ENCODE data around the gene RGL2.
"Not testable (repeated sequence)": the region's sequence is repeated elsewhere in the genome, so short reads cannot be mapped to it uniquely, and the experiment has no call there.

Gene RGL2

DNA sequence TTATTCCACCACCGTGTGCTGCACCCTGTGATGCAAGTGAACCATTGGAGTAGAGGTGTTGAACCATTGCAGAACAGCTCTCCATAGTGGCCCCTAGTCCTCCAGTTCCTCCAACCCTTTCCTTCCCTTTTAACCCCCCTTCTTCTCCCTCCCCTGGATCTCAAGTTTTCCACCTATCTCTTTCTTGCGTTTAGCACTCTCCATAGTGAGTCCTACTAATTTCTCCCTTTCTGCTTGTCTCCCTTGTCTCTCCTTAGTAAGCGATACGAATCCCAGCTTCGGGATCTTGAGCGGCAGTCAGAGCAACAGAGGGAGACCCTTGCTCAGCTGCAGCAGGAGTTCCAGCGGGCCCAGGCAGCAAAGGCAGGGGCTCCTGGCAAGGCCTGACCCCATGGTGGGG lies 8.3 kb downstream of the RGL2 start:
- ATAC-seq (no peak), DNase-seq (no peak)
- Mint-ChIP-seq H3K27ac (peak overlapping the region; percentile 96), H3K4me1 (peaks cover 45% of the 10 kb centered on the region), H3K36me3 (ENCODE audit: low read depth) (peaks cover 43% of the 10 kb centered on the region), H3K27me3 (no peaks in the 10 kb centered on the region), H3K9me3 (no peaks in the 10 kb centered on the region), H3K4me3 (peak overlapping the region; percentile 97)

- H3K9me3 Mint-ChIP-seq = no peaks in the 10 kb centered on the region
- ATAC-seq (no peak), DNase-seq (no peak)
- peak overlapping the region; percentile 96 for H3K27ac Mint-ChIP-seq
- peak overlapping the region; percentile 97 for H3K4me3 Mint-ChIP-seq
- H3K27me3 Mint-ChIP-seq = no peaks in the 10 kb centered on the region
- H3K36me3 Mint-ChIP-seq (ENCODE audit: low read depth) = peaks cover 45% of the 10 kb centered on the region
- H3K4me1 Mint-ChIP-seq = peaks cover 45% of the 10 kb centered on the region
Measured at GRCh38 chr6:33289784-33290315, 8.9 kb downstream of the RGL2 start.

GRCh38 chr6:33288921-33289783 lies 9.6 kb downstream of the RGL2 start, which contains the start of the genes PFDN6 and WDR46:
Gene PFDN6 (plus strand): TSS chr6:33289601. CDS start chr6:33289857, 256 bp downstream.
Gene WDR46 (minus strand): TSS chr6:33289239. CDS start chr6:33289170, 69 bp downstream.
- no peaks in the 10 kb centered on the region for H3K27me3 Mint-ChIP-seq
- peak within 1 kb of the TSS; percentile 97 for H3K4me3 Mint-ChIP-seq
- peak; percentile 75 for DNase-seq
- no peaks in the 10 kb centered on the region for H3K9me3 Mint-ChIP-seq
- H3K4me1 Mint-ChIP-seq = peaks cover 45% of the 10 kb centered on the region
- H3K36me3 Mint-ChIP-seq (ENCODE audit: low read depth) = peaks cover 46% of the 10 kb centered on the region
- H3K27ac Mint-ChIP-seq = peak within 1 kb of the TSS; percentile 96
- ATAC-seq = peak; percentile 97

DNA sequence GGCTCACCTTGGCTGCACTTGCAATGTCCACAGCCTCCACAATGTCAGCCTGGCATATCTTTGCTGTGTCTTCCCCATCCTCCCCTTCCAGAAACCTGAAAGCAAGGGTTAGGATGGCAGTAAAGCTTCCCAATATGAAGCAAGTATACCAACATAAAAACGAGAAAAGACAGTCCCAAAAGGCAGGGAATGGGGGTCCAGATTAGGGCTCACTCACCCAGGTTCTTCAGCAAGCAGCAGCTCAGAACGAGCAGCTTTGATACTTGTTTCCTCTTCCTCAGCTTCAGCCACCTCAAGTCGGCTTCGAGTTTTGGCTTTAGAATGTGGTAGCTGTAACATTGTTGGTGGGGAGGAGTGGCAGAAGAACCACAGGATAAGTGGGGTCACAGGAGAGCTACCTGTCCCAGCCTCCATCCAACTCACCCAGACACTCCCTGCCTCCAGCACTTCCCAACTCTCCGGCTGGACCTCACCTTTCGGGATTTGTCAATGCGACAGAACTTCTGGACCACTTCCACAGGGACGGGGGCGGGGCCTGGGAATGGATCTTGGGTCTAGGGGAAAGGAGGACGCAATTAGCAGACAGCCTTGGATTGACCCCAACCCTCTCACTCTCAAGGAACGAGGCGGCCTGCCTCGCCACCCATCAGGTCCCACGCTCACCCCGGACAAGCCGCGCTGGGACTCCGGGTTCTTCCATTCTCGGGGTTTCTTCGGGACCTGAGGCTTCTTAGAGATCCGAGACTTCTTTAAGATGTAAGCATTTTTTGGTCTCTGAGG lies 10.4 kb downstream of the RGL2 start:
- peaks cover 44% of the 10 kb centered on the region for H3K36me3 Mint-ChIP-seq (ENCODE audit: low read depth)
- peaks cover 45% of the 10 kb centered on the region for H3K4me1 Mint-ChIP-seq
- peak overlapping the region; percentile 96 for H3K27ac Mint-ChIP-seq
- ATAC-seq (no peak), DNase-seq (no peak)
- peak overlapping the region; percentile 97 for H3K4me3 Mint-ChIP-seq
- H3K9me3 Mint-ChIP-seq = no peaks in the 10 kb centered on the region
- H3K27me3 Mint-ChIP-seq = no peaks in the 10 kb centered on the region

DNA sequence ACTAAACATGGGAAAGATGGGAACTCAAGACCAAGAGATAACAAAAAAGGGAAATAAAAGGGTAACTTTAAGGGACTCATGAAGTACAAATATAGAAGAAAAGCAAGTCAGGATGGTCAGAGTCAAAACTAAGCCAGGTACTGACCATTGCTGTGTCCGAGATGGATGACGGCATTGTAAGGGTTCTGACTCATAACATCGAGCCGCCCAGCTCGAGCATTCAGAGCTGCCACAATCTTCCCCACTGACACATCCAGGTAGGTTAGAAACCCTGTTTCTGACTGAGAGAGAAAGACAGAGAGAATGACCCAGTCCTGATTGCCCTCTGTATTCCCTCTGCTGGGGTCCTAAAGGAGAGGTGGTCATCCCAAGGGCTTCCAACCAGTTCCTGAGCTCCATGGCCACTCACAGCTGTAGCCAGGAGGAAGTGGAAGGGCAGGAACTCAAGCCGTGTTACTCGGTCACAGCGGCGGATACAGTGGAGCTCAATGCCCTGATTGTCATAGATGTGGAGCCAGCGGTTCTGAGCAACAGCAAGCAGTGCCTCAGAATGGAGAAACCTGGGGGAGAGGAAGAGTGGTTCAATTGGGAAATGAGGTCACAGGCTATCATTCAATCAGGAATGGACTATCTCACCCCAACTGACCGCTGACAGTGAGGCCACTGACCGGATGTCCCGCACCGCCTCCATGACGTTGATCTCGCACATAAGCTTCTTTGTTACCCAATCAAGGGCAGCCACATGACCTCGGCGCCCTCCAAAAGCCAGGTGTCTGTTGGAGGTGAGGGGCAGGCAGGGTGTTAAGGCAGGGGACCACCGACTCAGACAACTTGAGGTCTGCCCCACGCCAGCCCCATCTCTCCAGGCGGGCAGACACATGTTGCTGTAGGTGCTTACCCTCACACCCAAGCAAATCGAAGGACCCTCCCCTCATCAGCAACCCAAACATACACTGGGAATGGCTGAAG lies 11.5 kb downstream of the RGL2 start:
- H3K4me1 Mint-ChIP-seq = peaks cover 44% of the 10 kb centered on the region
- peak overlapping the region; percentile 97 for H3K4me3 Mint-ChIP-seq
- no peak for DNase-seq
- peak overlapping the region; percentile 96 for H3K27ac Mint-ChIP-seq
- H3K27me3 Mint-ChIP-seq = no peaks in the 10 kb centered on the region
- no peaks in the 10 kb centered on the region for H3K9me3 Mint-ChIP-seq
- ATAC-seq = no peak
- peaks cover 47% of the 10 kb centered on the region for H3K36me3 Mint-ChIP-seq (ENCODE audit: low read depth)

GRCh38 chr6:33285214-33285613 lies 13.5 kb downstream of the RGL2 start:
- H3K4me1 Mint-ChIP-seq = peaks cover 30% of the 10 kb centered on the region
- H3K36me3 Mint-ChIP-seq (ENCODE audit: low read depth) = peaks cover 39% of the 10 kb centered on the region
- not testable (repeated sequence) for H3K27ac Mint-ChIP-seq, H3K9me3 Mint-ChIP-seq, DNase-seq, H3K4me3 Mint-ChIP-seq, ATAC-seq, H3K27me3 Mint-ChIP-seq

DNA sequence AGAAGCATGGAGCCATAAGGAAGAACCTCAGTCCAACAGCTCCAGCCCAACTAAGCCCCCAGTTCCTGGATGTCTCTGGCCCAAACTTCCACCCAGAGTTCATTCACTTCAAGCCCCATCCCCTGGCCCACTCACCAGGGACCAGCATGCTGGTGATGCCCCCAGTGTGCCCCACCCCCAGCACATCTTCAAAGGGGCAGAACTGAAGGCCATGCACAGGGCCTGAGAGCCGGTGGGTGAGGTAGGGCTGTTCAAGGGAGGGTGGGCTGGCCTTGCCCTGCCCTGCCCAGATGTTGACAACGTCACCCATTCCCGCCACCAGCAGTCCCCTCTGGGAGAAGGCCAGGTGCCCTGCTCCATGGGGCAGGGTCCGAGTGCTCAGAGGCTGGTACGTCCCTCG lies 18.2 kb downstream of the RGL2 start:
- Mint-ChIP-seq H3K27ac (peak overlapping the region; percentile 18), H3K4me3 (no peak overlapping the region), H3K36me3 (ENCODE audit: low read depth) (peaks cover 28% of the 10 kb centered on the region), H3K4me1 (peaks cover 26% of the 10 kb centered on the region), H3K9me3 (no peaks in the 10 kb centered on the region), H3K27me3 (no peaks in the 10 kb centered on the region)
- ATAC-seq = no peak
- DNase-seq = no peak

DNA sequence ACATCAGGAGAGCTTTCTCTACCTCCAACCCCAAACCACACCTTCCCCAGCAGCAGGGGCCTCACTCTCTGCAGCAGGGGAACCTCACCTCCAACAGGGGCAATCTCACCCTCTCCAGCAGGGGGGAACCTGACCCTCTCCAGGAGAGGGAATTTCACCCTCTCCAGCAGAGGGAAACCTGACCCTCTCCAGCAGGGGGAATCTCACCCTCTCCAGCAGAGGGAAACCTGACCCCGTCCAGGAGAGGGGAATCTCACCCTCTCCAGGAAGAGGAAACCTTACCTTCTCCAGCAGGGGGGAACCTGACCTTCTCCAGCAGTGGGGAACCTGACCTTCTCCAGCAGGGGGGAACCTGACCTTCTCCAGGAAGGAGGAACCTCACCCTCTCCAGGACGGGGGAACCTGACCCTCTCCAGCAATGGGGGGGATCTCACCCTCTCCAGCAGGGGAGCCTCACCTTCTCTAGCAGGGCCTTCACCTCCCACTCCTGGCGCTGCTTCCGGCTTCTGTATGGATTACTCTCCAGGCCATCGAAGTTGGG lies 18.7 kb downstream of the RGL2 start:
- H3K9me3 Mint-ChIP-seq = no peaks in the 10 kb centered on the region
- ATAC-seq (no peak), DNase-seq (no peak)
- peaks cover 33% of the 10 kb centered on the region for H3K36me3 Mint-ChIP-seq (ENCODE audit: low read depth)
- peak overlapping the region; percentile 18 for H3K27ac Mint-ChIP-seq
- no peak overlapping the region for H3K4me3 Mint-ChIP-seq
- no peaks in the 10 kb centered on the region for H3K27me3 Mint-ChIP-seq
- peaks cover 31% of the 10 kb centered on the region for H3K4me1 Mint-ChIP-seq

DNA sequence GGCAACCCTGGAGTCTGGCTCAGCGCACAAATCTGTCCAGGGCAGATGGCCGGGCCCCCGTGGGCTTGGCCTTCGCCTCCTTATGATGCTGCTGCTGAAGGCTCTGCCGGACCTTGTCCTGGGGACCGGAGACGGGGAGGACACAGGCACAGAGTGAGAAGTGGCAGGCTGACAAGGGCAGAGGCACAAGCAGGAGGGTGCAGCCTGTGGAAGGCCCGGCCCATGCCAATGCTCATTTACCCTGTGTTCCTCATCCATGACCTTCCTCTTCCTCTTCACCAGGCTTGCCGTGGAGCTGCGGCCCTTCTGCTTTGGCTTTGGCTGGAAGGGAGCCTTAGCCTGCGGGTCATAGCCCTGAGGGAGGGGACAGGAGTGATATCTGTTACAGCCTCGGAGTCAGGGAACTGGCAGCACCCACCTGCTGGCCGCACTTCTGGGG lies 19.5 kb downstream of the RGL2 start:
- H3K9me3 Mint-ChIP-seq = no peaks in the 10 kb centered on the region
- H3K36me3 Mint-ChIP-seq (ENCODE audit: low read depth) = peaks cover 37% of the 10 kb centered on the region
- DNase-seq = no peak
- no peak for ATAC-seq
- no peaks in the 10 kb centered on the region for H3K27me3 Mint-ChIP-seq
- no peak overlapping the region for H3K4me3 Mint-ChIP-seq
- no peak overlapping the region for H3K27ac Mint-ChIP-seq
- H3K4me1 Mint-ChIP-seq = peaks cover 39% of the 10 kb centered on the region

DNA sequence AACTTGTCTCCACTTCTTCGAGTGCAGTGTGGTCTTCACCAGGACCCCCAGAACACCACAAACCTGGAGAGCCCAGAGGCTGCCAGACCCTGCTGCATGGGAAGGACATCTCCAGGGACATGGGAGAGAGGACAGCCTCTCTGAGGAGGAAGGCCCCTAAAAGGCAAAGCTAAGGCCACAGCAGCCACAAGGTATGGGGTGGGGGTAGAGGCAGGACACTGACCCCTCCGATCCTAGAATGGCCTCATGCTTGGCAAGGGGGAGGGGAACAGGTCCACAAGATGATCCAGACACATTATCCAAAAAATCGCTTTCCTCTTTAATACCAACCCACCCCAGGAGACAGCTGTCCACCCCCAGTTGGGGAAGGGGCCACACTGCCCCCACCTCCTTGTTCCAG lies 19.9 kb downstream of the RGL2 start:
- no peak for ATAC-seq
- Mint-ChIP-seq H3K4me1 (peaks cover 41% of the 10 kb centered on the region), H3K27ac (peak overlapping the region; percentile 70), H3K36me3 (ENCODE audit: low read depth) (peaks cover 42% of the 10 kb centered on the region), H3K27me3 (no peaks in the 10 kb centered on the region), H3K9me3 (no peaks in the 10 kb centered on the region), H3K4me3 (no peak overlapping the region)
- no peak for DNase-seq

- Mint-ChIP-seq H3K9me3 (no peaks in the 10 kb centered on the region), H3K27ac (peak overlapping the region; percentile 70), H3K36me3 (ENCODE audit: low read depth) (peaks cover 46% of the 10 kb centered on the region), H3K27me3 (no peaks in the 10 kb centered on the region), H3K4me3 (no peak overlapping the region), H3K4me1 (peaks cover 44% of the 10 kb centered on the region)
- ATAC-seq (no peak), DNase-seq (no peak)
Measured at GRCh38 chr6:33278392-33278741, 20.4 kb downstream of the RGL2 start.

DNA sequence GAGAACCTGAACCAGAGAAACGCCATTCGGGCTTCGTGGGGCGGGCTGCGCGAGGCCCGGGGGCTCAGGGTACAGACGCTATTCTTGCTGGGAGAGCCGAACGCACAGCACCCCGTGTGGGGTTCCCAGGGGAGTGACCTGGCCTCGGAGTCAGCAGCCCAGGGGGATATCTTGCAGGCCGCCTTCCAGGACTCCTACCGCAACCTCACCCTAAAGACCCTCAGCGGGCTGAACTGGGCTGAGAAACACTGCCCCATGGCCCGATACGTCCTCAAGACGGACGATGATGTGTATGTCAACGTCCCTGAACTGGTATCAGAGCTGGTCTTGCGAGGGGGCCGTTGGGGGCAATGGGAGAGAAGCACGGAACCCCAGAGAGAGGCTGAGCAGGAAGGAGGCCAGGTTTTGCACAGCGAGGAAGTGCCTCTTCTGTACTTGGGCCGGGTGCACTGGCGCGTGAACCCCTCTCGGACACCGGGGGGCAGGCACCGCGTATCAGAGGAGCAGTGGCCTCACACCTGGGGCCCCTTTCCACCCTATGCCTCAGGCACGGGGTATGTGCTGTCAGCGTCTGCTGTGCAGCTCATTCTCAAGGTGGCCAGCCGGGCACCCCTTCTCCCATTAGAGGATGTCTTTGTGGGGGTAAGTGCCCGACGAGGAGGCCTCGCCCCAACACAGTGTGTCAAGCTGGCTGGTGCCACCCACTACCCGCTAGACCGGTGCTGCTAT lies 20.9 kb downstream of the RGL2 start:
- Mint-ChIP-seq H3K36me3 (ENCODE audit: low read depth) (peaks cover 49% of the 10 kb centered on the region), H3K27ac (peak overlapping the region; percentile 90), H3K4me1 (peaks cover 49% of the 10 kb centered on the region), H3K27me3 (no peaks in the 10 kb centered on the region), H3K9me3 (no peaks in the 10 kb centered on the region), H3K4me3 (peak overlapping the region; percentile 80)
- ATAC-seq (peak; percentile 6), DNase-seq (peak; percentile 50)

Measured in activated naive CD8-positive, alpha-beta T cell treated with anti-CD3 and anti-CD28 coated beads, Interleukin-2, amount 50 U/mL, for 24 hours (primary cell).